HEK293 (cell line): ENCODE results near the gene ME3.

Experiments
- CTCF ChIA-PET: fragments of 350-600 bp; formaldehyde crosslinking; extraction: SDS; loops from one replicate; lab custom pipeline; 2021; ENCODE audit warnings: antibody characterized with exemption; lab: Yijun Ruan, JAX
- POLR2A ChIA-PET: fragments of 300-600 bp; formaldehyde crosslinking; extraction: SDS; loops from one replicate; lab custom pipeline; 2020; ENCODE audit warnings: antibody characterized with exemption, inconsistent platforms; lab: Yijun Ruan, JAX
- H3K27ac ChIP-seq: fragments of 200-500 bp; sonication (Bioruptor generic); 2 replicates; pipeline ENCODE4 v1.5.1; 2014; ENCODE audit warnings: low read depth, low read length, control low read depth, inconsistent platforms; ENCODE audit errors: extremely low read depth
- H3K36me3 ChIP-seq, 2 experiments: fragments of 200-500 bp in 1 of 2; sonication (Bioruptor generic) in 1 of 2; 1 replicate in 1 of 2; 2 replicates in 1 of 2; pipeline ENCODE4 v1.5.1; 2014 to 2017; ENCODE audit warnings: inconsistent platforms in 2 of 2, low read length in 2 of 2; ENCODE audit not compliant: control insufficient read depth in 2 of 2, insufficient read depth in 1 of 2
- H3K4me1 ChIP-seq: fragments of 200-500 bp; sonication (Bioruptor generic); 2 replicates; pipeline ENCODE4 v1.5.1; 2014; ENCODE audit warnings: mild to moderate bottlenecking, low read length, inconsistent platforms; ENCODE audit not compliant: control insufficient read depth, insufficient read depth
- H3K4me3 ChIP-seq: 2 replicates; pipeline ENCODE4 v1.5.1; 2011; ENCODE audit warnings: low read depth, mild to moderate bottlenecking, control low read depth, low read length, moderate library complexity
- H3K9me3 ChIP-seq: fragments of 200-500 bp; sonication (Bioruptor generic); 2 replicates; pipeline ENCODE4 v1.5.1; 2014; ENCODE audit warnings: low read depth, low read length, inconsistent platforms; ENCODE audit not compliant: control insufficient read depth, insufficient read depth
- HOXC10 ChIP-seq: sonication (generic); formaldehyde crosslinking; IDR thresholded peaks from 2 replicates; pipeline ENCODE4 v1.8.1; 2023; ENCODE audit warnings: mild to moderate bottlenecking, missing genetic modification reagents
- OSR2 ChIP-seq: fragments of 450-650 bp; formaldehyde crosslinking; IDR thresholded peaks from 2 replicates; pipeline ENCODE4 v1.5.1; 2016; ENCODE audit warnings: missing biosample characterization, missing genetic modification characterization
- OVOL3 ChIP-seq: fragments of 450-650 bp; formaldehyde crosslinking; IDR thresholded peaks from 2 replicates; pipeline ENCODE4 v1.5.1; 2016; ENCODE audit warnings: missing biosample characterization, missing genetic modification characterization
- PRDM4 ChIP-seq: fragments of 450-650 bp; formaldehyde crosslinking; IDR thresholded peaks from 2 replicates; pipeline ENCODE4 v1.5.1; 2017; ENCODE audit warnings: missing biosample characterization, missing genetic modification characterization
- YY2 ChIP-seq: fragments of 450-650 bp; formaldehyde crosslinking; IDR thresholded peaks from 2 replicates; pipeline ENCODE4 v1.5.1; 2016; ENCODE audit warnings: missing biosample characterization, missing genetic modification characterization
- ZBTB44 ChIP-seq: fragments of 450-650 bp; IDR thresholded peaks from 2 replicates; pipeline ENCODE4 v1.5.1; 2018; ENCODE audit warnings: missing biosample characterization, mild to moderate bottlenecking, missing genetic modification characterization
- ZNF169 ChIP-seq: fragments of 450-650 bp; formaldehyde crosslinking; IDR thresholded peaks from 2 replicates; pipeline ENCODE4 v1.5.1; 2016; ENCODE audit warnings: missing biosample characterization, missing genetic modification characterization
- ZNF248 ChIP-seq: fragments of 450-650 bp; formaldehyde crosslinking; IDR thresholded peaks from 2 replicates; pipeline ENCODE4 v1.5.1; 2017; ENCODE audit warnings: missing biosample characterization, missing genetic modification characterization
- ZNF280C ChIP-seq: fragments of 450-650 bp; formaldehyde crosslinking; IDR thresholded peaks from 2 replicates; pipeline ENCODE4 v1.5.1; 2016; ENCODE audit warnings: missing biosample characterization, missing genetic modification characterization
- ZNF280D ChIP-seq: fragments of 450-650 bp; formaldehyde crosslinking; IDR thresholded peaks from 2 replicates; pipeline ENCODE4 v1.5.1; 2016; ENCODE audit warnings: missing biosample characterization, missing genetic modification characterization
- ZNF292 ChIP-seq: fragments of 450-650 bp; formaldehyde crosslinking; IDR thresholded peaks from 2 replicates; pipeline ENCODE4 v1.5.1; 2016; ENCODE audit warnings: low read depth, missing biosample characterization, missing genetic modification characterization, borderline replicate concordance
- ZNF366 ChIP-seq: fragments of 450-650 bp; formaldehyde crosslinking; conservative IDR thresholded peaks from 2 replicates; pipeline ENCODE4 v1.5.1; 2016; ENCODE audit warnings: missing biosample characterization, missing genetic modification characterization
- ZNF514 ChIP-seq: fragments of 450-650 bp; formaldehyde crosslinking; IDR thresholded peaks from 2 replicates; pipeline ENCODE4 v1.5.1; 2016; ENCODE audit warnings: missing biosample characterization, missing genetic modification characterization
- ZNF555 ChIP-seq: fragments of 450-650 bp; formaldehyde crosslinking; conservative IDR thresholded peaks from 2 replicates; pipeline ENCODE4 v1.5.1; 2017; ENCODE audit warnings: missing biosample characterization, mild to moderate bottlenecking, missing genetic modification characterization, inconsistent platforms
- ZNF585B ChIP-seq: fragments of 450-650 bp; formaldehyde crosslinking; IDR thresholded peaks from 2 replicates; pipeline ENCODE4 v1.5.1; 2016; ENCODE audit warnings: missing biosample characterization, missing genetic modification characterization
- ZNF596 ChIP-seq: fragments of 450-650 bp; IDR thresholded peaks from 2 replicates; pipeline ENCODE4 v1.5.0; 2018; ENCODE audit warnings: missing biosample characterization, mild to moderate bottlenecking, missing genetic modification characterization, moderate library complexity
- ZNF621 ChIP-seq: fragments of 450-650 bp; formaldehyde crosslinking; IDR thresholded peaks from 2 replicates; pipeline ENCODE4 v1.5.1; 2017; ENCODE audit warnings: missing biosample characterization, missing genetic modification characterization
- ZNF623 ChIP-seq: fragments of 450-650 bp; formaldehyde crosslinking; IDR thresholded peaks from 2 replicates; pipeline ENCODE4 v1.5.1; 2016; ENCODE audit warnings: missing biosample characterization, missing genetic modification characterization
- ZNF626 ChIP-seq: fragments of 450-650 bp; sonication (Bioruptor Pico); formaldehyde crosslinking; IDR thresholded peaks from 2 replicates; pipeline ENCODE4 v1.5.1; 2018; ENCODE audit warnings: missing biosample characterization, missing genetic modification characterization, inconsistent platforms
- ZNF677 ChIP-seq: fragments of 450-650 bp; IDR thresholded peaks from 2 replicates; pipeline ENCODE4 v1.5.0; 2018; ENCODE audit warnings: missing biosample characterization, mild to moderate bottlenecking, missing genetic modification characterization, moderate library complexity
- ZNF701 ChIP-seq: fragments of 450-650 bp; formaldehyde crosslinking; IDR thresholded peaks from 2 replicates; pipeline ENCODE4 v1.5.1; 2016; ENCODE audit warnings: missing biosample characterization, missing genetic modification characterization

Gene ME3

GRCh38 chr11:86484795-86485166, 187.6 kb downstream of the ME3 start:
- H3K27ac ChIP-seq, result peak overlapping the region; percentile 55
- H3K9me3 ChIP-seq, result no peaks in the 10 kb centered on the region
- no peaks in the 10 kb centered on the region for H3K36me3 ChIP-seq
- peaks cover 3% of the 10 kb centered on the region; the same call in 1 of the 2 replicates for H3K4me1 ChIP-seq
- ChIA-PET POLR2A (interaction anchor here (0.8 to 1.8 kb wide), 3 partner anchors 12 to 24 kb away, joined by 3 to 14 read pairs (median 8); no protein-coding TSS in a partner anchor), CTCF (interaction anchor here (0.7 to 3.1 kb wide), 5 partner anchors 18 to 124 kb away, joined by 3 to 15 read pairs (median 3); no protein-coding TSS in a partner anchor)
- TF ChIP-seq ZNF677 (tag by site-specific recombination), result no peak
- no peak for TF ChIP-seq ZNF280D (tag by site-specific recombination)
- TF ChIP-seq ZNF623 (tag by site-specific recombination), result no peak
- no peak for TF ChIP-seq ZNF701
- no peak for TF ChIP-seq HOXC10 (CRISPR knock-in tag)
- no peak for TF ChIP-seq ZNF292 (tag by site-specific recombination)
- no peak for TF ChIP-seq ZNF626
- no peak for TF ChIP-seq YY2 (tag by site-specific recombination)
- no peak for TF ChIP-seq ZNF621 (tag by site-specific recombination)
- TF ChIP-seq PRDM4 (tag by site-specific recombination), result no peak
- no peak for TF ChIP-seq ZNF248 (tag by site-specific recombination)
- H3K4me3 ChIP-seq, result no peak overlapping the region

- Histone ChIP-seq H3K9me3 (no peaks in the 10 kb centered on the region), H3K4me1 (peaks cover 3% of the 10 kb centered on the region; the same call in 1 of the 2 replicates), H3K36me3 (no peaks in the 10 kb centered on the region), H3K27ac (peak overlapping the region; percentile 61), H3K4me3 (no peak overlapping the region)
- ChIA-PET CTCF (interaction anchor here (0.5 to 3.1 kb wide), 6 partner anchors 18 to 333 kb away, joined by 3 to 15 read pairs (median 3); no protein-coding TSS in a partner anchor), POLR2A (interaction anchor here (1.0 to 1.8 kb wide), 4 partner anchors 20 to 40 kb away, joined by 4 to 14 read pairs (median 9); no protein-coding TSS in a partner anchor)
- TF ChIP-seq ZNF596 (tag by site-specific recombination) (no peak), ZNF514 (tag by site-specific recombination) (no peak), ZNF585B (tag by site-specific recombination) (no peak), OSR2 (tag by site-specific recombination) (peak; percentile 64), ZNF280D (tag by site-specific recombination) (no peak), ZNF169 (tag by site-specific recombination) (no peak), ZNF280C (tag by site-specific recombination) (no peak), ZBTB44 (tag by site-specific recombination) (no peak), ZNF555 (tag by site-specific recombination) (no peak), ZNF366 (0 out of 2 replicates have a peak, but pooled peaks have one; percentile 18), OVOL3 (tag by site-specific recombination) (no peak)
These were observed 188.2 kb downstream of the ME3 start for GRCh38 chr11:86483940-86484794.
